Activated CD4-positive, alpha-beta T cell treated with anti-CD3 and anti-CD28 coated beads for 4 hours (primary cell): ENCODE data around the gene SHISA2.
"Not testable (repeated sequence)": the region's sequence is repeated elsewhere in the genome, so short reads cannot be mapped to it uniquely, and the experiment has no call there.

Experiments
- DNase-seq, 2 donors: peaks; one replicate each; pipeline ENCODE4 v3.0.0-alpha.2; 2020

The SHISA2 gene

GRCh38 chr13:26051657-26052311, at the start of gene SHISA2:
Gene SHISA2, minus strand, starts transcription at chr13:26052016. Its CDS starts 1,041 bp downstream, at chr13:26050975.
- DNase-seq = peak; percentile 38 to 55

GRCh38 chr13:26095846-26096610, 44.2 kb upstream of the SHISA2 start:
- DNase-seq = no peak

GRCh38 chr13:26095338-26095737, 43.5 kb upstream of the SHISA2 start:
- DNase-seq = no peak

- DNase-seq = not testable (repeated sequence)
Measured at GRCh38 chr13:26076821-26077220, 25.0 kb upstream of the SHISA2 start.

- no peak for DNase-seq
Measured at GRCh38 chr13:26075498-26075897, 23.7 kb upstream of the SHISA2 start.

- DNase-seq = no peak
Measured at GRCh38 chr13:26074706-26075105, 22.9 kb upstream of the SHISA2 start.

- not testable (repeated sequence) for DNase-seq
Measured at GRCh38 chr13:26072335-26072734, 20.5 kb upstream of the SHISA2 start.

- DNase-seq = no peak
Measured at GRCh38 chr13:26071691-26072090, 19.9 kb upstream of the SHISA2 start.

- DNase-seq = not testable (repeated sequence)
Measured at GRCh38 chr13:26069642-26070041, 17.8 kb upstream of the SHISA2 start.

GRCh38 chr13:26068372-26068771, 16.6 kb upstream of the SHISA2 start:
- not testable (repeated sequence) for DNase-seq

- DNase-seq = no peak
Measured at GRCh38 chr13:26067601-26068000, 15.8 kb upstream of the SHISA2 start.

- DNase-seq = not testable (repeated sequence)
Measured at GRCh38 chr13:26066492-26066891, 14.7 kb upstream of the SHISA2 start.

GRCh38 chr13:26062853-26063444, 11.1 kb upstream of the SHISA2 start:
- DNase-seq = peak; percentile 24 to 57

GRCh38 chr13:26061947-26062346, 10.1 kb upstream of the SHISA2 start:
- no peak for DNase-seq

GRCh38 chr13:26061256-26061655, 9.4 kb upstream of the SHISA2 start:
- no peak for DNase-seq

GRCh38 chr13:26060357-26060756, 8.5 kb upstream of the SHISA2 start:
- no peak for DNase-seq

- DNase-seq = no peak
Measured at GRCh38 chr13:26058704-26059103, 6.9 kb upstream of the SHISA2 start.

- no peak for DNase-seq
Measured at GRCh38 chr13:26054896-26055295, 3.1 kb upstream of the SHISA2 start.

- no peak for DNase-seq
Measured at GRCh38 chr13:26053418-26053980, 1.7 kb upstream of the SHISA2 start.

- DNase-seq = no peak
Measured at GRCh38 chr13:26052337-26052736, 521 bp upstream of the SHISA2 start.

- no peak for DNase-seq
Measured at GRCh38 chr13:26051231-26051656, 572 bp downstream of the SHISA2 start.

- peak in 1 of 2 donors; percentile 5 for DNase-seq
Measured at GRCh38 chr13:26050568-26051230, 1.1 kb downstream of the SHISA2 start.

- DNase-seq = no peak
Measured at GRCh38 chr13:26048741-26049140, 3.1 kb downstream of the SHISA2 start.
